Adipocyte (in vitro differentiated cells): ENCODE data around the gene EHBP1L1.
"Not testable (repeated sequence)": the region's sequence is repeated elsewhere in the genome, so short reads cannot be mapped to it uniquely, and the experiment has no call there.

Experiments
- DNase-seq: peaks from one replicate; pipeline ENCODE4 v3.0.0-alpha.2; 2015; ENCODE audit warnings: low read depth
- H3K27me3 ChIP-seq: replicated peaks from 2 replicates; pipeline ENCODE4 v1.7.0; 2013; ENCODE audit warnings: mild to moderate bottlenecking, low read length, moderate library complexity; ENCODE audit not compliant: control insufficient read depth, insufficient read depth
- H3K36me3 ChIP-seq: 2 replicates; pipeline ENCODE4 v1.7.0; 2013; ENCODE audit warnings: low read length, mild to moderate bottlenecking, moderate library complexity; ENCODE audit not compliant: control insufficient read depth, insufficient read depth, severe bottlenecking
- H3K4me1 ChIP-seq: 2 replicates; pipeline ENCODE4 v1.7.0; 2013; ENCODE audit warnings: mild to moderate bottlenecking, low read length, moderate library complexity; ENCODE audit not compliant: control insufficient read depth, insufficient read depth
- H3K4me3 ChIP-seq: 2 replicates; pipeline ENCODE4 v1.7.0; 2013; ENCODE audit warnings: mild to moderate bottlenecking, low read length, moderate library complexity
- H3K9ac ChIP-seq: 2 replicates; pipeline ENCODE4 v1.7.0; 2013; ENCODE audit warnings: mild to moderate bottlenecking, low read length, moderate library complexity
- H3K9me3 ChIP-seq: 2 replicates; pipeline ENCODE4 v1.7.0; 2013; ENCODE audit warnings: mild to moderate bottlenecking, low read length, moderate library complexity; ENCODE audit not compliant: control insufficient read depth

The EHBP1L1 gene

DNA sequence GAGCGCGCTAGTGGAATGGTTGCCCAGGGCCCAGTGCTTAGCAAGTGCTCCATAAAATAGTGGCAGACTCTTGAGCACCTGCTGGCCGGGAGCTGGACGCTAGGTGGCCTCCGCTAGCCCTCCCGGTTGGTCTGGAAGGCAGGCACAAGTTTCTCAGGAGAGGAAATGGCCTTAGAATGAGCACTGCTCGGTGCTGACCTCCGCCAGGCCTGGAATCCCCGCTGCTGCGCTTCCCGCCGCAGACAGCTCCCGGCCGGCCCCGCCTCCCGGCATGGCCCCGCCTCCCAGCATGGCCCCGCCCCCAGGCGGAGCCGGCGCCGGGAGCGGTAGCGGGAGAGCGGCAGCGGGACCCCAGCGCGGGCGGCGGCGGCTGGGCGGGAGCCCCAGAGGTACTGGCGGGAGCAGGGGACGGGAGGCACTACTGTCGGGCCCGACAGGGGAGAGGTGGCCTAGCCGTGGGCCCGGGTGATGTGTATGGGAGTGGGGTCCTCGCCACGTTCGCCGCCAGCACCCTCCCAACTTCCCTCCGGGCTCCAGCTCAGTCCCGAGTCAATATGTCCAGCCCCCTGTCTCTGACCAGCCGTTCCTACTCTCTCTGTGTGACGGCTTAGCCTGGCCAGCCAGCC, 62.1 kb downstream of the EHBP1L1 start, which contains the start of gene SIPA1:
Gene SIPA1, plus strand, starts transcription at position 308 of the 626 bp plus-strand sequence. CDS start 2,821 bp downstream, outside the sequence.
- peak within 1 kb of the TSS; percentile 79 for H3K9ac ChIP-seq
- peak within 1 kb of the TSS; percentile 85 for H3K4me3 ChIP-seq
- no peaks in the 10 kb centered on the region for H3K9me3 ChIP-seq
- peaks cover 13% of the 10 kb centered on the region for H3K4me1 ChIP-seq
- DNase-seq: peak; percentile 90
- no peaks in the 10 kb centered on the region for H3K27me3 ChIP-seq
- H3K36me3 ChIP-seq: peaks cover 31% of the 10 kb centered on the region

- Histone ChIP-seq H3K36me3 (peaks cover 28% of the 10 kb centered on the region), H3K4me1 (peaks cover 13% of the 10 kb centered on the region)
- not testable (repeated sequence) for H3K9ac ChIP-seq, H3K27me3 ChIP-seq, H3K9me3 ChIP-seq, DNase-seq, H3K4me3 ChIP-seq
Observed at GRCh38 chr11:65639228-65639597, 63.4 kb downstream of the EHBP1L1 start.

DNA sequence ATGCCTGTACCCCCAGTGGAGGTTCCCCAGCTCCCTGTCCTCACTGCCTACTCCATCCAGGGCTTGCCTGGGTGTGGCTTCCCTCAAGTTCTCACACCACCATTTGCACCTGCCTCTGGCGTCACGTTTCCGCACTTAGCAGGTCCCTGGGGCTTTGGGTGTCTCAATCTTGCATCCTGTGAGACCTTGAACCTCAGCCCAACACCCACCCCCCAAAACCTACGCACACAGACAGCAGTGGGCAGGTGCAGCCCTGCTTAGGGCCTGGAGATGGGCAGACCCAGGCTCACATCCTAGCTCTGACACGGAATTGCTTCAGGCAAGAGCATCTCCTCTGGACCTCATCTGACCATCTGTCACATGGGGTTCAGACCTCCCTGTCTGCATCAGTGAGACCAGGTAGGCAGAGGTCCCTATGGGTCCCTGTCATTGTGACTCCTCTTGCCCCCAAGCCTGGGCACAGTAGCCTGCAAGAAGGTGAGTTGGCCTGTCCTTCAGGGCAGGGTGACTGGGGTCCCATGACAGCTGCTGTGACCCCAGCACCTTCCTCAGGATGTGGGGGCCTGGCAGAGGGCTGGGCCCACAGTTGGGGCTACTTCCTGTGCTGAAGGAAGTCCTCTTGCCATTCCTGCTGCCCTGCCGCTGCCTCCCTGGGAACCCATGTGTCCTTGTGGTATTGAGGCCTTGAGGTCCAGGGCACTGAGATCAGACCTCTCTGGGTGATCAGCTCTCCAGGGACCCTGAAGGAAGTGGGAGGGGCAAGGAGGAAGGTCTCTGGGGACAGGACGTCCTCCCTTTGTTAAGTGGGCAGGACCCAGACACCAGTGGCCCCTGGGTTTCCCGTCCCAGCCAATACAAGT, 64.0 kb downstream of the EHBP1L1 start:
- Histone ChIP-seq H3K27me3 (no peaks in the 10 kb centered on the region), H3K4me3 (no peak overlapping the region), H3K9me3 (no peaks in the 10 kb centered on the region), H3K36me3 (peaks cover 22% of the 10 kb centered on the region), H3K4me1 (peaks cover 13% of the 10 kb centered on the region), H3K9ac (no peak overlapping the region)
- no peak for DNase-seq

DNA sequence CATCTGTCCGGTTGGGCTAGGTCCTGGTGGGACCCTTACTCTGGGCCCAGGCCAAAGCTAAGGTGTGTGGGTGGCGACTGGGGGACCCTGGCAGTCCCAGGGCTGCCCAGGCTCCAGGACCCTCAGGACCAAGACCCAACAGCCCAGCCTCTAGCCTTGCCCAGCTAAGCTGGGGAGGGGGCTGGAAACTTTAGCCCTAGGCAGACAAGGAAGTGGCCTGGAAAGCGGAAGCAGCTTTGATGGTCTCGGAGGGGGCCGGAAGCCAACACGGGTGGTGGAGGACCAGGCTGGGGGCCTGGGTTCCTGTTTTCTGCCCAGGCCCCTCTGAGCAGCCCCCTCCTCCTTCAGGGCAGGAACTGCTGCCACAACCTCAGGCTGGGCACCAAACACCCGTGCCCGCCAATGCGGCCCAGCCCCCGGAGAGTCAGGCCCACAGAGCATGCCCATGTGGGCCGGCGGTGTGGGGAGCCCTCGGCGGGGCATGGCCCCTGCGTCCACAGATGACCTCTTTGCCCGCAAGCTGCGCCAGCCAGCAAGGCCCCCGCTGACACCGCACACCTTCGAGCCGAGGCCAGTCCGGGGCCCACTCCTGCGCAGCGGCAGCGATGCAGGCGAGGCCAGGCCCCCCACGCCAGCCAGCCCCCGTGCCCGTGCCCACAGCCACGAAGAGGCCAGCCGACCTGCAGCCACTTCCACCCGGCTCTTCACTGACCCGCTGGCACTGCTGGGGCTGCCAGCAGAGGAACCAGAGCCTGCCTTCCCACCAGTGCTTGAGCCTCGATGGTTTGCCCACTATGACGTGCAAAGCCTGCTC, 64.8 kb downstream of the EHBP1L1 start:
- Histone ChIP-seq H3K4me3 (no peak overlapping the region), H3K9me3 (no peaks in the 10 kb centered on the region), H3K27me3 (no peaks in the 10 kb centered on the region), H3K9ac (no peak overlapping the region), H3K36me3 (peaks cover 14% of the 10 kb centered on the region), H3K4me1 (peaks cover 13% of the 10 kb centered on the region)
- DNase-seq: no peak

- Histone ChIP-seq H3K4me1 (peaks cover 13% of the 10 kb centered on the region), H3K27me3 (no peaks in the 10 kb centered on the region), H3K9me3 (no peaks in the 10 kb centered on the region), H3K36me3 (peaks cover 6% of the 10 kb centered on the region), H3K4me3 (no peak overlapping the region), H3K9ac (no peak overlapping the region)
- no peak for DNase-seq
Observed at GRCh38 chr11:65641297-65642013, 65.6 kb downstream of the EHBP1L1 start.
